C4-2B (cell line): ENCODE measurements around the gene RRP1B.

Source experiments
- ZFX ChIP-seq: fragments of 450-650 bp; IDR thresholded peaks from 2 replicates; pipeline ENCODE4 v1.6.1; 2017
- TF ChIP-seq, protein P1 (sequence below): fragments of 450-650 bp; conservative IDR thresholded peaks from 2 replicates; pipeline ENCODE4 v1.5.1; 2017; ENCODE audit warnings: mild to moderate bottlenecking

DNA sequence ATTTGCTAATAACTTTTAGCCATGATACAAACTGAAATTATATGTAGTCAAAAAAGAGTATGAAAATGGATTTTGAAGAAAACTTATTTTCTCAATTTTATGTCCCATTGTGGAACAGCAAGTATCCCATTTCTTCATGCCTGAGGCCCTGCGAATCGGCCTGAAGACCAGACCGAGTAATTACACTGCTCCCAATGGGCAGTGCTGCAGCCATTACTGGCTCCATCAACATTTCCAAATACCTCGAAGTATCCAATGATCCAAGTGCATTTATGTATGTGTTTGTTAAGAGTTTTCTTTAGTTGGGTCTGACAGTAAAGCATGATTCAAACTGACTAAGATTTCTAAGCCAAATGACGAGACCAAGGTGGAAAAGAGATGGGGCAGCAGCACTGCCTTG lies 44.5 kb upstream of the RRP1B start:
- TF ChIP-seq, protein P1, sequence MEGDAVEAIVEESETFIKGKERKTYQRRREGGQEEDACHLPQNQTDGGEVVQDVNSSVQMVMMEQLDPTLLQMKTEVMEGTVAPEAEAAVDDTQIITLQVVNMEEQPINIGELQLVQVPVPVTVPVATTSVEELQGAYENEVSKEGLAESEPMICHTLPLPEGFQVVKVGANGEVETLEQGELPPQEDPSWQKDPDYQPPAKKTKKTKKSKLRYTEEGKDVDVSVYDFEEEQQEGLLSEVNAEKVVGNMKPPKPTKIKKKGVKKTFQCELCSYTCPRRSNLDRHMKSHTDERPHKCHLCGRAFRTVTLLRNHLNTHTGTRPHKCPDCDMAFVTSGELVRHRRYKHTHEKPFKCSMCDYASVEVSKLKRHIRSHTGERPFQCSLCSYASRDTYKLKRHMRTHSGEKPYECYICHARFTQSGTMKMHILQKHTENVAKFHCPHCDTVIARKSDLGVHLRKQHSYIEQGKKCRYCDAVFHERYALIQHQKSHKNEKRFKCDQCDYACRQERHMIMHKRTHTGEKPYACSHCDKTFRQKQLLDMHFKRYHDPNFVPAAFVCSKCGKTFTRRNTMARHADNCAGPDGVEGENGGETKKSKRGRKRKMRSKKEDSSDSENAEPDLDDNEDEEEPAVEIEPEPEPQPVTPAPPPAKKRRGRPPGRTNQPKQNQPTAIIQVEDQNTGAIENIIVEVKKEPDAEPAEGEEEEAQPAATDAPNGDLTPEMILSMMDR = no peak
- no peak for TF ChIP-seq ZFX
